Gastrocnemius medialis (tissue), 4 donors: ENCODE data around the gene THAP7. TPM values are rescaled to one million over a fixed set of nuclear protein-coding genes. Genes with fewer than 3 reads are reported as not detected.
A peak's percentile ranks its signal among the peaks of the same experiment; 100 is the strongest.
"Not testable (repeated sequence)": the region's sequence is repeated elsewhere in the genome, so short reads cannot be mapped to it uniquely, and the experiment has no call there.

Experiments
- ATAC-seq, 2 donors: fragments of 150-250 bp; one replicate each; pipeline ENCODE4 v1.9.1; 2016
- DNase-seq, 2 donors: peaks; one replicate each; pipeline ENCODE4 v3.0.0-alpha.2; 2019
- H3K27ac ChIP-seq, 4 donors: fragments of 200-600 bp; sonication (generic); 1 replicate in 1 of 4; 2 replicates in 3 of 4; pipeline ENCODE4 v1.5.1; 2016 to 2018; ENCODE audit warnings: mild to moderate bottlenecking in 2 of 4, moderate library complexity in 1 of 4
- H3K27me3 ChIP-seq, 3 donors: fragments of 200-600 bp; sonication (generic) in 2 of 3; 1 replicate in 1 of 3; 2 replicates in 2 of 3; pipeline versions ENCODE4 v1.5.1 to v1.6.0; 2016 to 2019; ENCODE audit warnings: mild to moderate bottlenecking in 1 of 3, moderate library complexity in 1 of 3
- H3K36me3 ChIP-seq, 2 donors: fragments of 200-600 bp; sonication (generic) in 1 of 2; one replicate each; pipeline ENCODE4 v1.5.1; 2017 to 2018
- H3K4me1 ChIP-seq, 2 donors: fragments of 200-600 bp; sonication (generic) in 1 of 2; one replicate each; pipeline ENCODE4 v1.5.1; 2016 to 2017; ENCODE audit warnings: mild to moderate bottlenecking in 2 of 2
- H3K4me3 ChIP-seq, 4 donors: fragments of 200-600 bp; sonication (generic) in 3 of 4; 1 replicate in 1 of 4; 2 replicates in 3 of 4; pipeline ENCODE4 v1.5.1; 2016 to 2019; ENCODE audit warnings: mild to moderate bottlenecking in 2 of 4
- H3K9me3 ChIP-seq, 3 donors: fragments of 200-600 bp; sonication (generic) in 2 of 3; 1 replicate in 1 of 3; 2 replicates in 2 of 3; pipeline ENCODE4 v1.5.1; 2016 to 2019
- CTCF ChIP-seq, 5 experiments: fragments of 450-650 bp in 3 of 5; fragments of 200-600 bp in 2 of 5; sonication (generic) in 2 of 5; IDR thresholded peaks in 4 of 5; conservative IDR thresholded peaks in 1 of 5; 1 replicate in 4 of 5; 2 replicates in 1 of 5; pipeline ENCODE4 v1.5.1; 2016 to 2019; ENCODE audit warnings: antibody characterized with exemption in 5 of 5, mild to moderate bottlenecking in 3 of 5, moderate library complexity in 3 of 5
- POLR2A ChIP-seq, 2 donors: fragments of 450-650 bp; IDR thresholded peaks; one replicate each; pipeline ENCODE4 v1.6.1; 2017; ENCODE audit warnings: antibody characterized with exemption in 2 of 2, mild to moderate bottlenecking in 2 of 2, moderate library complexity in 2 of 2
- in situ Hi-C, 4 donors: fragments of 200-750 bp; cut with MboI; loops; one replicate each; pipeline versions ENCODE4 v1.15.0 to v1.8.0; 2017; ENCODE audit warnings: low sequenced_read_pairs in 4 of 4
- intact Hi-C: fragments of 100-400 bp; cut with DNase I; formaldehyde crosslinking; loops from one replicate; pipeline ENCODE4 v1.15.1; 2023; ENCODE audit warnings: low total_unique reads
- total RNA-seq, 4 donors: library from RNA; depleted of rRNA; stranded (reverse); fragments of >200 nt; gene quantifications; one replicate each; pipeline versions ENCODE4 v1.1.0 to v1.2.3, GENCODE V29; 2016

THAP7 gene
- 10 to 100 TPM; 44.8 to 76.2 (median 61.7) TPM for total RNA-seq

GRCh38 chr22:21001601-21002325, at the start of gene THAP7:
Gene THAP7, minus strand, starts transcription at chr22:21002118. Its CDS starts 207 bp downstream, at chr22:21001911.
- in situ Hi-C loops (loop anchor here in 1 of 4 donors (10.0 kb wide), 1 partner anchor 117 kb away; no protein-coding TSS in a partner anchor), intact Hi-C loops (loop anchor here (1.0 to 10.0 kb wide), 5 partner anchors 19 to 143 kb away; partner anchors contain the start of genes CRKL, LRRC74B, LZTR1 and PI4KA)
- Histone ChIP-seq H3K27me3 (no peaks in the 10 kb centered on the region), H3K36me3 (peaks cover 0 to 35% of the 10 kb centered on the region in 2 donors), H3K27ac (peak within 1 kb of the TSS; percentile 92 to 99 (median 98)), H3K9me3 (no peaks in the 10 kb centered on the region), H3K4me1 (peaks cover 26 to 36% of the 10 kb centered on the region in 2 donors), H3K4me3 (peak within 1 kb of the TSS; percentile 72 to 94 (median 85))
- ATAC-seq, result peak; percentile 92 to 94
- DNase-seq, result peak; percentile 95
- peak; percentile 89 to 94 for TF ChIP-seq POLR2A (IDR thresholded peaks at IDR 0.05)
- TF ChIP-seq CTCF (IDR thresholded peaks at IDR 0.05 in 4 of 5, conservative IDR thresholded peaks at IDR 0.05 in 1 of 5), result peak in 1 of 5 experiments; percentile 26

GRCh38 chr22:21051145-21051830, 49.4 kb upstream of the THAP7 start:
- H3K4me1 ChIP-seq, result no peaks in the 10 kb centered on the region
- in situ Hi-C loops (no loop called here), intact Hi-C loops (no loop called here)
- H3K27me3 ChIP-seq, result no peaks in the 10 kb centered on the region
- DNase-seq, result no peak
- TF ChIP-seq CTCF (IDR thresholded peaks at IDR 0.05 in 4 of 5, conservative IDR thresholded peaks at IDR 0.05 in 1 of 5) (no peak), POLR2A (IDR thresholded peaks at IDR 0.05) (no peak)
- no peak for ATAC-seq
- no peak overlapping the region for H3K4me3 ChIP-seq
- no peak overlapping the region for H3K27ac ChIP-seq
- H3K36me3 ChIP-seq, result no peaks in the 10 kb centered on the region
- H3K9me3 ChIP-seq, result no peaks in the 10 kb centered on the region

GRCh38 chr22:21048965-21049364, 47.0 kb upstream of the THAP7 start:
- in situ Hi-C loops, H3K27me3 ChIP-seq, ATAC-seq, H3K9me3 ChIP-seq, H3K27ac ChIP-seq, H3K36me3 ChIP-seq, H3K4me3 ChIP-seq, intact Hi-C loops, DNase-seq: not testable (repeated sequence)
- H3K4me1 ChIP-seq, result peaks cover 6 to 14% of the 10 kb centered on the region in 2 donors

GRCh38 chr22:21048448-21048847, 46.5 kb upstream of the THAP7 start:
- H3K9me3 ChIP-seq, H3K27me3 ChIP-seq, H3K36me3 ChIP-seq, in situ Hi-C loops, ATAC-seq, H3K27ac ChIP-seq, H3K4me3 ChIP-seq, intact Hi-C loops, DNase-seq: not testable (repeated sequence)
- H3K4me1 ChIP-seq, result peaks cover 8 to 20% of the 10 kb centered on the region in 2 donors

GRCh38 chr22:21047730-21048129, 45.8 kb upstream of the THAP7 start:
- Histone ChIP-seq H3K27ac (no peak overlapping the region), H3K4me3 (no peak overlapping the region), H3K36me3 (no peaks in the 10 kb centered on the region), H3K27me3 (no peaks in the 10 kb centered on the region), H3K9me3 (no peaks in the 10 kb centered on the region), H3K4me1 (peaks cover 15 to 24% of the 10 kb centered on the region in 2 donors)
- in situ Hi-C loops (no loop called here), intact Hi-C loops (no loop called here)
- ATAC-seq, result no peak
- no peak for TF ChIP-seq POLR2A (IDR thresholded peaks at IDR 0.05)
- TF ChIP-seq CTCF (IDR thresholded peaks at IDR 0.05 in 4 of 5, conservative IDR thresholded peaks at IDR 0.05 in 1 of 5), result no peak
- no peak for DNase-seq
